ENCODE data around the gene HNRNPUL2.

Gene HNRNPUL2

DNA sequence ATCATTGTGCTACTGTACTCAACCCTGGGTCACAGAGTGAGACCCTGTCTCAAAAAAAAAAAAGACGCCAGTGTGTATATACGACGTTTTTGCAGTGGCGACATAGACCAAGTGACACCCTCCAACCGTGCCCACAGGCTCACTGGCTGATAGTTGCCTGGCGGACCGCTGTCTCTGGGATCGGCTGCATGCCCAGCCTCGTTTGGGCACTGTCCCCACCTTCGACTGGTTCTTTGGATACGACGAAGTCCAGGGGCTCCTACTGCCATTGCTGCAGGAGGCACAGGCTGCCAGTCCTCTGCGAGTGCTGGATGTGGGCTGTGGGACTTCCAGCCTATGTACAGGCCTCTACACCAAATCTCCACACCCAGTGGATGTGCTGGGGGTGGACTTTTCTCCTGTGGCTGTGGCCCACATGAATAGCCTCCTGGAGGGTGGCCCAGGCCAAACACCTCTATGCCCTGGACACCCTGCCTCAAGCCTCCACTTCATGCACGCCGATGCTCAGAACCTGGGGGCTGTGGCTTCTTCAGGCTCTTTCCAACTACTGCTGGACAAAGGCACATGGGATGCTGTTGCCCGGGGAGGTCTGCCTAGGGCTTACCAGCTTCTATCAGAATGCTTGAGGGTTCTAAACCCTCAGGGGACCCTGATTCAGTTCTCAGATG, 60.9 kb downstream of the HNRNPUL2 start:
- no peak for DNase-seq (ENCODE audit: low read depth)

DNA sequence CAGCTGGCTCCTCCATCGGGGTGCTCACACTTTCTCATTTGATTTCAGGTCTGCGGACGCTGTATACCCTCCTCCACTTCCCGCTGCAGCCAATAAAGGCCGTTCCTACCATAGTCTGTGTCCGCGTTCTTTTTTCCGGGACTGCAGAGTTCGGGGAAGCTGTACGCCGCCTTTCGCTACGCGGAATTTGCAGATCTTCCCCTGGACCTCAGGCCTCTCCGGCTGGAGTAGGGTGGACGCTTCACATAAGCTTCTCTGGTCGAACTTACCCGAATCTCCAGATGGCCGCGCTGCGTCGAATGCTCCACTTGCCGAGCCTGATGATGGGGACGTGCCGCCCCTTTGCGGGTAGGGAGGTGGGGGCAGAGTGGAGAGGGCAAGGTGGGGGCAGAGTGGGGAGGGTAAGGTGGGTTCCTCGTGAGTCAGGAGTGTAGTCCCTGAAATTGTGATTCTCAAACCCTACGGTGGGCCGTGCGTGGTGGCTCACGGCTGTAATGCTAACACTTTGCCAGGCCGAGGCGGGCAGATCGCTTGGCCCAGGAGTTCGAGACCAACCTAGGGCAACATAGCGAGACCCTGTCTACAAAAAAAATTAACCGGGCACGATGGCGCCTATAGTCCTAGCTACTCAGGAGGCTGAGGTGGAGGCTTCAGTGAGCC, 61.5 kb downstream of the HNRNPUL2 start:
- peak; percentile 41 for DNase-seq (ENCODE audit: low read depth)

DNA sequence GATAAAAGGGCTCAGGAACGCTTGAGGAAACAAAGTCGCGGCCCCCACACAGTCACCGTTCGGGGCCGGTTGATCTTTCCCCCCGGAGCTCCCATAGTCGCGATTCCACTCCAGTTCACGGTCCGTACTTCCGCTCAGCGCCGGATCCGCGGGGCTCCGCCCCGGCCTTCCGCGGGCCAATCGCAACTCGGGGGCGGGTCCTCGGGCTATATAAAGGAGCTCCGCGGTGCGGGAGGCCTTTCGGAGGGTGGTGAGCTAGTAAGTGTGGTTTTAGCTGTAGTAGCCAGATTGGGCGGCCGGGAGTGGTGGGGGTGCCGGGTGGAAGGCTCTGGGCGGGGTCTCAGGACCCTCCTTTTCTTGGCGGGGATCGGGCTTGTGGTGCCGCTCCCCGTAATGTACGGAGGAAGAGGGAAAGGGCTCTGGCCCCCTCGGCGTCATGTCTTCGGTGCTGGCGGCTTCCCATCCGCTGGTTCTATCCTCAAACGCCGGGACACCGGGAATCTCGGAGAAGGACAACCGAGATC, 62.1 kb downstream of the HNRNPUL2 start, which contains the start of the genes C11orf98 and CSKMT:
TSS of gene C11orf98 (minus strand) at position 136 of the 524 bp plus-strand sequence. CDS start at position 95, 41 bp downstream.
TSS of gene CSKMT (plus strand) at position 238 of the 524 bp plus-strand sequence. CDS start 568 bp downstream, outside the sequence.
- DNase-seq (ENCODE audit: low read depth): peak; percentile 92

DNA sequence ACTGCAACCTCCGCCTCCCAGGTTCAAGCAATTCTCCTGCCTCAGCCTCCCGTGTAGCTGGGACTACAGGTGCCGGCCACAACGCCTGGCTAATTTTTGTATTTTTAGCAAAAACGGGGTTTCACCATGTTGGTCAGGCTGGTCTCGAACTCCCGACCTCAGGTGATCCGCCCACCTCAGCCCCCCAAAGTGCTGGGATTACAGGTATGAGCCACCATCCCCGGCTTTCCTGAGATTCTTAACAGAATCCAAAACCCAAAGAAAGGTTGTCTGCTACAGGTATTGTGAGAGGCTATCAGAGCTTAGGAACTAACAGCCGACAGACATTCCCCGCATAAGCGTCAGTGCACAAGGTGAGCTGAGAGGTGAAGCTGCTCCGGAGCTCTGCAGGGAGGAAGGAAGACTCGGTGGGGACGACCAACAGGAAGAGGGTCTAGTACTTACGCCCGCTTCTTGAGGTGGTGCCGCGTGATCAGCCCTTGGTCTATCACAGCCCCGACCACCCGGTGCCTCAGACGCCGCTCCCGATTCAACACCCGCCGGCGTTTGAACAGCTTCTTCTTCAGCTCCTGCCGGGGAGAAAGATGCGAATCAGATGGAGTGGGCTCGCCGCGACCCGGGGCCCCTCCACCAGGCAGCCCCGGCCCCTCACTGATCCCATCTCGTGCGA, 62.7 kb downstream of the HNRNPUL2 start:
- DNase-seq (ENCODE audit: low read depth): peak; percentile 22

Data from stimulated activated CD8-positive, alpha-beta memory T cell treated with anti-CD3 and anti-CD28 coated beads, Interleukin-15, amount 100 ng/mL, for 24 hours (primary cell).